ENCODE data around the gene PTTG1IP2.

PTTG1IP2 gene

DNA sequence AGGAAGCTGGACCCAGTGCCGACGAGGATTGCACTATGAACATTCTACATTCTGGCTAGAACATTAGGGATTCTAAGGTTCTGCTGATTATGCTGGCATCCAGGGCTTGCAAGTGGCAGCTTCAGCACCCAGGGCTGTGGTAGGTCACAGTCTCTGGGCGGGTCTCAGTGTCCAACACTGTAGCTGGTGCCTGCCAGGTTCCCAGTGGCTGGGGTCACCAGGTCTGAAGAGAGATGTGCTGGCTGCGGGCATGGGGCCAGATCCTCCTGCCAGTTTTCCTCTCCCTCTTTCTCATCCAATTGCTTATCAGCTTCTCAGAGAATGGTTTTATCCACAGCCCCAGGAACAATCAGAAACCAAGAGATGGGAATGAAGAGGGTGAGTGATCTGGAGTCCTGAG lies at the start of gene PTTG1IP2:
PTTG1IP2 (plus strand) TSS at position 86 of the 400 bp plus-strand sequence; CDS start at position 234, 148 bp downstream.
- H3K27ac ChIP-seq: no peak within 1 kb of the TSS
- TF ChIP-seq ZFX (IDR thresholded peaks at IDR 0.05) (no peak), CTCF (conservative IDR thresholded peaks at IDR 0.05) (no peak)

DNA sequence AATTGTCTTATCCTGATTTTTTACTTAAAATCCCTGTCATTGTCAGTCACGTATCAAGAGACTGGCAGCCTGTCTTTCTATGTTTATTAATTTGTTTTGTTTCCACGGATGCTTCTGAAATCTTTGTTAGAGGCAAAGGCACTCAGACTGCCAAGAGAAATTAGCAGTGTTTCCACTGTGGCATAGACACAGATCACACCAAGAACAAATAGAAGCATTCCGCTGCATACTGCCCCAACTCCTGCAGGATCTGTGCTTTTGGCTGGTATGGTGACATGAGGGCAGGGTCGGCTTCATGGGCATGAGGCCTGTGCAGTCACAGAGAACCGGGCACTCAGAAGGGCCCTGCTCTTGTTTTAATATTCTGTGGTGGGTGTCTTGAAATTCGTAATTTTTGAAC lies 47.8 kb upstream of the PTTG1IP2 start:
- no peak for TF ChIP-seq ZFX (IDR thresholded peaks at IDR 0.05)
- no peak for TF ChIP-seq CTCF (conservative IDR thresholded peaks at IDR 0.05)
- H3K27ac ChIP-seq: no peak overlapping the region

- H3K27ac ChIP-seq: no peak overlapping the region
- TF ChIP-seq CTCF (conservative IDR thresholded peaks at IDR 0.05): no peak
- no peak for TF ChIP-seq ZFX (IDR thresholded peaks at IDR 0.05)
These were observed 44.7 kb upstream of the PTTG1IP2 start for GRCh38 chr7:90424720-90425119.

DNA sequence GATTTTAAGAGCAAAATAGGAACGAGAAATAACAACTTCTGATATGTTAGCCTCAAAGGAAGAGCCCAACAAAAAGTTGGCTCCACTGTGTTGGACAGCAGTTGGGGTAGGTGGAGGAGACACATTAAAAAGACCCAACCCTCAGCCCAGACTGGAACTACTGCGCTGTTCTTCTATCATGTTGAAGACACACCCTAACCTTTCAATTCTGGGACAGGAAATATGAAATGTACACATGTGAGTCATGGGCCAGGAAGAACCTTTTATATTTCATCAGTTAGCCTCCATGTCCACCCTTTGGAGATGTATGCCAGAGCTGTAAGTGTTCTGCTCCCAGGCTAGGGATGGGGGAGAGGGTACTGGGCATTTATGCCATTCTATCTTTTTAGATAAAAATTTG lies 44.1 kb upstream of the PTTG1IP2 start:
- no peak overlapping the region for H3K27ac ChIP-seq

GRCh38 chr7:90430614-90431460 lies 38.6 kb upstream of the PTTG1IP2 start:
- TF ChIP-seq CTCF (conservative IDR thresholded peaks at IDR 0.05) (no peak), ZFX (IDR thresholded peaks at IDR 0.05) (no peak)

More for the DNA sequence above, 44.1 kb upstream of the PTTG1IP2 start:
- no peak for TF ChIP-seq ZFX (IDR thresholded peaks at IDR 0.05)
- no peak for TF ChIP-seq CTCF (conservative IDR thresholded peaks at IDR 0.05)

DNA sequence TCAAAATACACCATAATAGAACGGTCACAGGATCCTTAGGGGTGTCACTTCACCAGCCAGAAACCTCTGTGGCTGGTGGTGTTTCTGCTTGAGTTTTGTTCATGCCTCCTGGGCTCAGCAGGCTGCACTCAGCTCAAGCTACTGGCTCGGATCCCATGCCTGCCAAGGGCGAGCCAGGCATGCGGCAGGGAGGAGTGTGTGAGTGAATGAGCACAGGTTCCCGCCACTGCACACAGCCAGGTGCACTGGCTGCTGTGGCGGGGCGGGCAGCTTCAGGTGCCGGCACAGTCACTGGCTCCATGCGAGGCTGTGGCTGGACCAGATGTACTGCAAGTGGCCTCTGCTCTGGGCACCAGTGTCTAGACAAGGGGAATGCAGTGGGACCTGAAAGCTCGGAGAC lies 36.7 kb upstream of the PTTG1IP2 start:
- TF ChIP-seq CTCF (conservative IDR thresholded peaks at IDR 0.05) (no peak), ZFX (IDR thresholded peaks at IDR 0.05) (no peak)
- H3K27ac ChIP-seq: no peak overlapping the region

More at GRCh38 chr7:90430614-90431460, 38.6 kb upstream of the PTTG1IP2 start:
- no peak overlapping the region for H3K27ac ChIP-seq

- no peak overlapping the region for H3K27ac ChIP-seq
- TF ChIP-seq ZFX (IDR thresholded peaks at IDR 0.05) (no peak), CTCF (conservative IDR thresholded peaks at IDR 0.05) (no peak)
These were observed 36.2 kb upstream of the PTTG1IP2 start for GRCh38 chr7:90433221-90433620.

All from C4-2B (cell line).